HTR-8/SVneo (cell line): ENCODE measurements around the gene OR5L1.

Source experiments
- DNase-seq: peaks from one replicate; pipeline ENCODE4 v3.0.0; 2011; ENCODE audit warnings: low spot score, mixed read lengths; ENCODE audit not compliant: insufficient read length
- FAIRE-seq: peaks from 2 replicates; lab custom pipeline; 2011; peaks lifted over from hg19 to GRCh38; lab: Jason Lieb, UNC

The OR5L1 gene

GRCh38 chr11:55811067-55811466 is at the start of gene OR5L1:
Gene OR5L1, plus strand, starts transcription at chr11:55811367. Its CDS starts 100 bp downstream, at chr11:55811467.
- no peak for FAIRE-seq
- DNase-seq = no peak

DNA sequence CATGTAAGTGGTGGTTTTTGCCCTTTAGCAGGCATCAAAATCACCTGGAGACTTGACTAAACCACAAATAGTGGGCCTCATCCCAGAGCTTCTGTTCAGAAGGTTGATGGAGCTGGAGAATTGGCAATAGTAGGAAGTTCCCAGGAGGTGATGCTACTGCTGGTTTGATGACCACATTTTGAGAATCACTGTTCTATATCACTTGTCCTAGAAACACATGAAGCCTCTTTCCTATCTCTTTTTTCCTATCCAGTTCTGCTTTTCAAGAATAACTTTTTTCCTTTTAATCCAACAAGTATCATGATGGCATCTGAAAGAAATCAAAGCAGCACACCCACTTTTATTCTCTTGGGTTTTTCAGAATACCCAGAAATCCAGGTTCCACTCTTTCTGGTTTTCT is 38.0 kb upstream of the OR5L1 start, which contains the start of gene OR5D13:
TSS of gene OR5D13 (plus strand) at position 301 of the 400 bp plus-strand sequence. CDS start at position 301, 0 bp downstream.
- DNase-seq (no peak), FAIRE-seq (no peak)

GRCh38 chr11:55791606-55792005 is 19.6 kb upstream of the OR5L1 start:
- DNase-seq (no peak), FAIRE-seq (no peak)

- FAIRE-seq (no peak), DNase-seq (no peak)
Measured at GRCh38 chr11:55793321-55793720, 17.8 kb upstream of the OR5L1 start.

DNA sequence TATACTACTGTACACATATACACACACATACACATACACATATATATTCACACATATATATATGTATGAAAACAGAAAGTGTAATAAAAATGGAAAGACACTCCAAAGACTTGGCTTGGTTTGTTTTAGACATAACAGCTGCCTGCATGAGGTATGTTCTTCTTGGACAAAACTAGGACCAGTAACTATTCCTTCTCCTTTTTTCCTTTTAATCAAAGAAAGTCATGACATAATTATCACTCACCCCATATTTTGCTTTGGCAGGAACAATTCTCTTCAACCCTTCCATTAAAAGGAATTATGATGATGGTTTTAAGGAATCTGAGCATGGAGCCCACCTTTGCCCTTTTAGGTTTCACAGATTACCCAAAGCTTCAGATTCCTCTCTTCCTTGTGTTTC is 15.9 kb upstream of the OR5L1 start, which contains the start of gene OR5D14:
TSS of gene OR5D14 (plus strand) at position 301 of the 400 bp plus-strand sequence. CDS start at position 301, 0 bp downstream.
- FAIRE-seq (no peak), DNase-seq (no peak)

DNA sequence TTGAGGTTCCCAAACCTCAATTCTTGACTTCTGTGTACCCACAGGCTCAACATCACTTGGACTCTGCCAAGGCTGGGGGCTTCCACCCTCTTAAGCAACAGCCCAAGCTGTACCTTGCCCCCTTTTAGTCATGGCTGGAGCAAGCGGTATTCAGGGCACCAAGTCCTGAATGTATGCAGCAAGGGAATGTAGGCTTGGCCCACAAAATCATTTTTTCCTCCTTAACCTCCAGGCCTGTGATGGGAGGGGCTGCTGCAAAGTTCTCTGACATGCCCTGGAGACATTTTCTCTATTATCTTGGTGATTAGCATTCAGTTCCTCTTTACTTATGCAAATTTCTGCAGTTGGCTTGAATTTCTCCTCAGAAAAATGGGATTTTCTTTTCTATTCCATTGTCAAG is 4.9 kb upstream of the OR5L1 start:
- FAIRE-seq (no peak), DNase-seq (no peak)

DNA sequence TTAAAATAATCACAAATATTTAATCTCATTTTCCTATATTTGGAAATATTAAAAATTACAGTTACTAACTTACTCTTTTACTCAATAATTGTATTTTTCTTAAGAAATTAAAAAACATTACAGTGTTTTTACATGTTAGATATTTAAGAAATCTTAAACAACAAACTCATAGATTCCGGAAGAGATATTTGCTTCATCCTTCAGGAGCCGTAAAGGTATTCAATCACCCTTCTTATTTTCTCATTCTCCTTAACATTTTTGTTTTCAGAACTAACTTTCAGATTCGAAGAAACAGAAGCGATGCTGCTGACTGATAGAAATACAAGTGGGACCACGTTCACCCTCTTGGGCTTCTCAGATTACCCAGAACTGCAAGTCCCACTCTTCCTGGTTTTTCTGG is 8.2 kb downstream of the OR5L1 start, which contains the start of gene OR5D18:
TSS of gene OR5D18 (plus strand) at position 301 of the 400 bp plus-strand sequence. CDS start at position 301, 0 bp downstream.
- FAIRE-seq (no peak), DNase-seq (no peak)

DNA sequence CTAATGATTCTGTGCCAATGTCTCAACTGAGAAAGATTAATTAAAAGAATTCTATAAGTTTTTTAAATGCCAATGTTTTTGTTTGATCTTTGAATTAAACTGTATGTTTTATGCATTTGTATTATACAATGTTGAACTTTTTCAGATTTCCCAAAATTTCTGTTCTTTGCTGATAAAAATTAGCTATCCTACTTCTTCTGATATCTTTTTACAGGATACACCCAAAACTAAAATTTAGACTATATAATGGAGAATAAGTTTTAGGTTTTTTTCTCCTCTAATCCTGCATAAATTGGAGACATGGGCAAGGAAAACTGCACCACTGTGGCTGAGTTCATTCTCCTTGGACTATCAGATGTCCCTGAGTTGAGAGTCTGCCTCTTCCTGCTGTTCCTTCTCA is 15.8 kb downstream of the OR5L1 start, which contains the start of gene OR5L2:
TSS of gene OR5L2 (plus strand) at position 301 of the 400 bp plus-strand sequence. CDS start at position 301, 0 bp downstream.
- DNase-seq = no peak
- no peak for FAIRE-seq

GRCh38 chr11:55838452-55838851 is 27.3 kb downstream of the OR5L1 start, which contains the start of gene OR5D16:
Gene OR5D16, plus strand, starts transcription at chr11:55838752. Its CDS starts 0 bp downstream, at chr11:55838752.
- FAIRE-seq (no peak), DNase-seq (no peak)

- FAIRE-seq = no peak
- DNase-seq = no peak
Measured at GRCh38 chr11:55847453-55847852, 36.3 kb downstream of the OR5L1 start.

- FAIRE-seq = no peak
- no peak for DNase-seq
Measured at GRCh38 chr11:55849037-55849436, 37.9 kb downstream of the OR5L1 start.

- FAIRE-seq (no peak), DNase-seq (no peak)
Measured at GRCh38 chr11:55852141-55852540, 41.0 kb downstream of the OR5L1 start.

- FAIRE-seq (no peak), DNase-seq (no peak)
Measured at GRCh38 chr11:55854704-55855103, 43.5 kb downstream of the OR5L1 start.
